Middle frontal gyrus (tissue), 1 donor: ENCODE measurements around the gene ABI3BP.

Source experiments
- DNase-seq: peaks from one replicate; pipeline ENCODE4 v3.0.0-alpha.2; 2015; ENCODE audit warnings: low spot score; ENCODE audit errors: extremely low spot score

Gene ABI3BP

GRCh38 chr3:100732435-100732834 lies 260.8 kb downstream of the ABI3BP start:
- no peak for DNase-seq

GRCh38 chr3:100730524-100730923 lies 262.7 kb downstream of the ABI3BP start:
- DNase-seq = no peak

GRCh38 chr3:100726706-100727105 lies 266.5 kb downstream of the ABI3BP start:
- no peak for DNase-seq

- DNase-seq = no peak
Observed at GRCh38 chr3:100725935-100726513, 267.2 kb downstream of the ABI3BP start.

GRCh38 chr3:100720426-100720825 lies 272.8 kb downstream of the ABI3BP start:
- DNase-seq = no peak

- no peak for DNase-seq
Observed at GRCh38 chr3:100719136-100719535, 274.1 kb downstream of the ABI3BP start.

- DNase-seq = no peak
Observed at GRCh38 chr3:100717637-100718487, 275.4 kb downstream of the ABI3BP start.

- DNase-seq = no peak
Observed at GRCh38 chr3:100717063-100717462, 276.2 kb downstream of the ABI3BP start.

- no peak for DNase-seq
Observed at GRCh38 chr3:100715176-100715575, 278.0 kb downstream of the ABI3BP start.

- DNase-seq = no peak
Observed at GRCh38 chr3:100710261-100710968, 282.8 kb downstream of the ABI3BP start.

GRCh38 chr3:100709842-100710260 lies 283.4 kb downstream of the ABI3BP start:
- DNase-seq = no peak

GRCh38 chr3:100708989-100709841 lies 284.0 kb downstream of the ABI3BP start, which contains the start of gene TFG:
Gene TFG (plus strand): TSS chr3:100709494. CDS start chr3:100713686, 4,192 bp downstream.
- peak; percentile 96 for DNase-seq

- no peak for DNase-seq
Observed at GRCh38 chr3:100708644-100708988, 284.6 kb downstream of the ABI3BP start.

GRCh38 chr3:100706365-100706764 lies 286.9 kb downstream of the ABI3BP start:
- DNase-seq = no peak

- no peak for DNase-seq
Observed at GRCh38 chr3:100703865-100704264, 289.4 kb downstream of the ABI3BP start.

- DNase-seq = no peak
Observed at GRCh38 chr3:100702980-100703345, 290.3 kb downstream of the ABI3BP start.

- DNase-seq = no peak
Observed at GRCh38 chr3:100702082-100702979, 290.9 kb downstream of the ABI3BP start.

GRCh38 chr3:100700708-100701107 lies 292.5 kb downstream of the ABI3BP start:
- DNase-seq = no peak
